GM12801 (cell line): ENCODE results near the gene FGD3.

Experiments used
- TF ChIP-seq, protein P1 (sequence below): IDR thresholded peaks from one replicate; pipeline ENCODE4 v1.5.1; 2011; ENCODE audit warnings: control low read depth; ENCODE audit not compliant: insufficient read length; ENCODE audit errors: extremely low read depth

The FGD3 gene

DNA sequence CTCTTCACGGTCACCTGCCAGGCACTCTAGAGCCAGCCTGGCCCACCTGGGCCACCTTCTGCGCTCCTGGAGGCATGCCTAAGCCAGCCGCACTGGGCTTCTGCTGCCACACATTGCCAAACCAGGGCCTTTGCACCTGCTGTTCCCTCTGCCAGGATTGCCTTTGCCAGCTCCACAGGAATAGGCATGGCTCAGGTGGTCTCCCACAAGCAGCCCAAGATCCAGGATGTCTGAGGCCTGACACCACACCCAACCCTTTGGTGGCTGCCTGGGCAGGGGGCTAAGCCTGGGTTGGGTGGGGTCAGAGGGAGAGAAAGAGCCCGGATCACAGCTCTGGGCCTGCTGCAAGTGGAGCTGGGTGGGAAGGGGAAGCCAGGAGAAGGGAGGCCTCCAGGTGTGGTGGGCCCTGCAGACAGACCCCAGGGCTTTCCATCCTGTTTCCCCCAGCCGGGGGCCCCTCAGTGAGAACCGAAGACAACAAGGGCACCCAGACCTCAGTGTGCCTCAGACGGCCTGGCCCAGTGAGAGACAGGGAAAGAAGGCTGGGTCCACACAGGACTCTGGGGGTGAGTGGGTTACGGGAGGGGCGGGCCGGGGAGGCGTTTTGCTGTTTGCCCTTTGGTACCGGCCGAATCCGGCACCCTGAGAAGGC, 110.5 kb downstream of the FGD3 start:
- TF ChIP-seq, protein P1, sequence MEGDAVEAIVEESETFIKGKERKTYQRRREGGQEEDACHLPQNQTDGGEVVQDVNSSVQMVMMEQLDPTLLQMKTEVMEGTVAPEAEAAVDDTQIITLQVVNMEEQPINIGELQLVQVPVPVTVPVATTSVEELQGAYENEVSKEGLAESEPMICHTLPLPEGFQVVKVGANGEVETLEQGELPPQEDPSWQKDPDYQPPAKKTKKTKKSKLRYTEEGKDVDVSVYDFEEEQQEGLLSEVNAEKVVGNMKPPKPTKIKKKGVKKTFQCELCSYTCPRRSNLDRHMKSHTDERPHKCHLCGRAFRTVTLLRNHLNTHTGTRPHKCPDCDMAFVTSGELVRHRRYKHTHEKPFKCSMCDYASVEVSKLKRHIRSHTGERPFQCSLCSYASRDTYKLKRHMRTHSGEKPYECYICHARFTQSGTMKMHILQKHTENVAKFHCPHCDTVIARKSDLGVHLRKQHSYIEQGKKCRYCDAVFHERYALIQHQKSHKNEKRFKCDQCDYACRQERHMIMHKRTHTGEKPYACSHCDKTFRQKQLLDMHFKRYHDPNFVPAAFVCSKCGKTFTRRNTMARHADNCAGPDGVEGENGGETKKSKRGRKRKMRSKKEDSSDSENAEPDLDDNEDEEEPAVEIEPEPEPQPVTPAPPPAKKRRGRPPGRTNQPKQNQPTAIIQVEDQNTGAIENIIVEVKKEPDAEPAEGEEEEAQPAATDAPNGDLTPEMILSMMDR, result no peak

DNA sequence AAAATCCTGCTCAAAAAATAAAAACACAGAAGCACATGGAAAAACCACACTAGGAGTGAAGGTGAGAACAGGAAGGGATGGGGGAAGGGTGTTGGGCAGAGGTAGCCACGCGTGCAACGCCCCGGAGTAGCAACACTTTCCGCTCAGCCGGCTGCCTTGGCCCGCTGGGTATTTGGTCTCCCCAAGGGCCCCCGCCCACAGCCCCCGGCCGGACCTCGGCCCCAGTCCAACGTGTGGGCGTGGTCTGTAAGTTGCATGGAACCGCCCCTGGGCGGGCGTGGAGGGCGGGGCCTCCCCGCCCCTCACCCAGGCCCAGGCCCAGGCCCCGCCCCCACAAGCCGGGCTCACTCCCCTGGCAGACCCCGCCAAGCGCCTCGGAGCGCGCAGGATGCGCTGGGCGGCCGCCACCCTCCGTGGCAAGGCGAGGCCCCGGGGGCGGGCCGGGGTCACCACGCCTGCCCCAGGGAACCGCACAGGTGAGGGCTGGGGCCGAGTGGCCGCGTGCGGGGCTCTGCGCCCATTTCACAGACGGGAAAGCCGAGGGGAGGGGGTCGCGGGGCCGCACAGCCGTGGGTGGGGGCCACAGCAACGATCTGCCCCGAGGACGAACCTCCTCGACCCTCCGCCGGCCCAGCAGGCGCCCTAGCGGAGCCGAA, 111.2 kb downstream of the FGD3 start, which contains the start of gene SUSD3:
Gene SUSD3, plus strand, starts transcription at position 347 of the 656 bp plus-strand sequence. Its CDS starts 42 bp downstream, at position 389.
- TF ChIP-seq, protein P1, result no peak

DNA sequence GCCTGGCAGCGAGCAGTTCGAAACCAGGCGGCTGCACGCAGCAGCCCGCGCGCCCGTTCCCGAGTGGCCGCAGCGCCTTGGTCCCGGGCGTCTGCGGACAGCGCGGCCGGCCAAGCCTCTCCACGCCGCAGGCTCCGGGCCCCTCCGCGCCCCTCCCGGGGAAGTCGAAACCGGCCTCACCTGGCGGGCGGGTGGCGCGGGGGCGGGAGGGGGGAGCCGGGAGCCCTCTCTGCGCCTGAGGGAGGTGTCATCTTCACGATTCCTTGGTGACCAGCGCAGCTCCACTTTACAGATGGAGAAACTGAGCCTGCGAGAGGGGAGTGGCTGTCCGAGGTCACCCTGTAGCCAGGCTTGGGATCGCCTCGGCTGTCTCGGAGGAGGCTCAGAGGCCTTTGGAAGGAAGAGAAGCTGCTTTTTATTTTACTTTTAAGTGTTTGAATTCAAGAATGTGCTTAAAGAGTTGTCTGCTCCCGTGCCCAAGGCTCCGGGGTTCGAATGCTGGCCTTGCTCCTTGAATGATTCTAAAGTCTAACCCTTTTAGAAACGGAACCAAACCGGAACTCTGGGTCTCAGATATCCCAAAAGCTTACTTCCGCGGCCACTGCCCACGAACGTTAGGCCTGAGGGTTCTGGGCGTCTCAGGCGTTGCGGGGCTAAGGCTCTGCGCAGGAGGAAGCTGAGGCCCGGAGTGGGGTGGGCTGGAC, 111.8 kb downstream of the FGD3 start:
- TF ChIP-seq, protein P1, result no peak

DNA sequence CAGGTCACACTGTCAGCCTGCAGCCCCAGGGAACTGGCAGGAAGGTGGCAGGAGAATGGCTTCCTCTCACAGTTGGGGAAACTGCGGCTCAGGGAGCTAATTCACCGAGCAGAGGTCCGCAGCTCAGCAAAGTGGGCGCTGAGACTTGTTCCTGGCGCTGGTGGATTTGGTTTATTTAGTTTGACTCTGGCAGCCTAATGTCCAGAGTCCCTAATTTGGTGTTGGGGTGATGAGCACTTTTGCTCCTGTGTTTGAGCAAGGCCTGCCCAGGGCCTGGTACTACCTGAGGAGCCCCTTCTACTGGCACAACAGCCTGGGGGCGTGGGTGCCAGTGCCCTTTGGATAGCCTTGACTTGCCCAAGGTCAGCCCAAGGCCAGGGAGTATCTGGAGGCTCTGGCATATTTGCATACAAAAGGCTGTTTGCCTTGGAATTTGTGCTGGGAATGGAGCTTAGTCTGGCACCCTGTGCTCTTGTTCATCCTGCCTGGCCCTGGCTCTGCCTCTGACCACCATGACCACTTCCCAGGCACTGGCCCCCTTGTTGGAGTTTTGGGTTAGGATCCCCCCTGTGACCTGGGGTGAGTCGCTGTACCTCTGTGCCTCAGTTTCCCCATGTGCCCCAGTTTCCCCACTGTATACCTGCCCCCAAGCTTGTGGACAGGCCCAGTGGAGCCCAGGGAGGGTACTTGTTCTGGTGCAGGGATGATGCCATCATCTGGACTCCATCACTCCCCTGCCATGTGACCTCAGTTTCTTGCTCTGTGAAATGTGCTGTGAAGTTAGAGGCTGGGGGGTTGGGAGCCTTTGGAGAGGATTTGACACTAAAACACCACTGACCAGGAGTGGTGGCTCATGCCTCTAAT, 112.6 kb downstream of the FGD3 start:
- TF ChIP-seq, protein P1, result no peak

DNA sequence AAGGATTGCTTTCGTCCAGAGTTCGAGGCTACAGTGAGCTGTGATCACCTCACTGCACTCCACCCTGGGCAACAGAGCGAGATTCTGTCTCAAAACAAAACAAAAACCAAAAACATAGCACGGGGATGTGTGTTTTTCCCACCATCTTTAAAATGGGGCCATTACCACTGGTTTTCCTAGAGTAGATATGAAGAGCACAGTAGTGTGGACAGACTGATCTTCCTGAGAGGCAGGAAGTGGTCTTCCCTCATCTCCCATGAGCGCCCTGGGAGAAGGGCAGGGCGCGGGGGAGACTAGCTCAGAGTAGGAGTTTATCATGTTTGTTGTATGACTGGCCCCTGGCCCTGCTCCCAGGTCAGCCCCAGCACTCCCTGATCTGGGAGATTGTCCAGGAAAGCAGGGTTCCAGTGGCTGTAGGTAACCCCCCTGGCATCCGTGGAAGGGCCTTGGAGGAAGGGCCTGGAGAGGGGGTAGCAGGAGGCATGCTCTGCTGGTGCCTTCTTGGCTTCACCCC, 113.5 kb downstream of the FGD3 start:
- TF ChIP-seq, protein P1, result no peak

DNA sequence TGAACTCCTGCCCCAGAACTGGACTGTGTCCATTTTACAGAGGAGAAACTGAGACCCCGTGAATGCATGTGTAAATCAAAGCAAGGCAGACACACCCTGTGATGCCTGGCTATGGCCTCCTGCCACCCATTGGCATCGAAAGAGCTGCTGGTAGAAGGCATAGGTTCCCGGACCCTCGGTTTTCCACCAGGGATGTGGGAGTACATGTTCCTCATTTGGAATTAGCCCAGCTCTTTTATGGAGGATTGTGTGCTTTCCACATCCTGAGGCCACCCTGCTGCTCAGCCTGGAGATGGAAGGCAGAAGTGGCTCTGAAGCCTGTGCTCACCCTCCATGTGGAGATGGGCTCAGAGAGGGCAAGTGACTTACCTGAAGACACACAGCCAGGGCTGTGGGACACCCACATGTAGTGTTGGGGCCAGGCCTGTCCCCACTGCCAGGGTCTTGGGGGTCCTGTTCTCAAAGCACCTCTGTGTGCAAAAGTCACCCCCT, 114.0 kb downstream of the FGD3 start:
- TF ChIP-seq, protein P1, result no peak
